Measurements from ENCODE around the gene UROS.

Gene UROS

GRCh38 chr10:125739994-125740679 is 82.9 kb downstream of the UROS start:
- Histone ChIP-seq H3K36me3 (ENCODE audit: control insufficient read depth, insufficient read depth, low read length) (peaks cover 5% of the 10 kb centered on the region), H3K9ac (ENCODE audit: low read length) (no peak overlapping the region)

More at GRCh38 chr10:125739994-125740679, 82.9 kb downstream of the UROS start:
- Histone ChIP-seq H3K4me3 (ENCODE audit: low read length) (no peak overlapping the region), H3K9me3 (ENCODE audit: control insufficient read depth, low read length) (no peaks in the 10 kb centered on the region), H3K27me3 (ENCODE audit: control insufficient read depth, insufficient read depth, low read length) (no peaks in the 10 kb centered on the region), H3K4me1 (ENCODE audit: control insufficient read depth, insufficient read depth, low read length) (no peaks in the 10 kb centered on the region)

Data from mucosa of stomach (tissue), 1 donor.